ENCODE data around the gene AKAP17A.
"Not testable (repeated sequence)": the region's sequence is repeated elsewhere in the genome, so short reads cannot be mapped to it uniquely, and the experiment has no call there.

The AKAP17A gene

DNA sequence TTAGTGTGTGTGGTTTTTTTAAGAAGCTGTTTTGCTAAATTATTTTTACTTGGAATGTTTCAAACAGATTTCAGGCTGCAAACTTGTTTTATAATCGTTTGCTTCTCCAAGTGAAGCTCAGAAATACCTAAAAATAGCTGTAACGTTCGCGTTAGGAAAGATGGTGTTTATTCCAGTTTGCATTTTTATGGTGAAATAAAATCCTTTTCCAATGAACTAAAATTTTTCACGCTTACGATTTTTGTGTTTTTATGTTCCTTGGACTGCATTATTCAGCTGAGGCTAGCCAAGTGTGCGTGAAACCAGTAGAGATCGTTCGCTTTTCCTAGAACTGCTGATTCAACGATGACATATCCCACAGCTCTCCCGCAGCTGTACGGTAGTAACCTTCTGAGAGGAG lies 10.9 kb downstream of the AKAP17A start:
- no peak for DNase-seq (ENCODE audit: low read depth in 2 of 2)

GRCh38 chrX:1606496-1606895 lies 15.1 kb downstream of the AKAP17A start:
- DNase-seq (ENCODE audit: low read depth in 2 of 2), result no peak

- no peak for DNase-seq (ENCODE audit: low read depth in 2 of 2)
Measured at GRCh38 chrX:1609311-1609710, 17.9 kb downstream of the AKAP17A start.

DNA sequence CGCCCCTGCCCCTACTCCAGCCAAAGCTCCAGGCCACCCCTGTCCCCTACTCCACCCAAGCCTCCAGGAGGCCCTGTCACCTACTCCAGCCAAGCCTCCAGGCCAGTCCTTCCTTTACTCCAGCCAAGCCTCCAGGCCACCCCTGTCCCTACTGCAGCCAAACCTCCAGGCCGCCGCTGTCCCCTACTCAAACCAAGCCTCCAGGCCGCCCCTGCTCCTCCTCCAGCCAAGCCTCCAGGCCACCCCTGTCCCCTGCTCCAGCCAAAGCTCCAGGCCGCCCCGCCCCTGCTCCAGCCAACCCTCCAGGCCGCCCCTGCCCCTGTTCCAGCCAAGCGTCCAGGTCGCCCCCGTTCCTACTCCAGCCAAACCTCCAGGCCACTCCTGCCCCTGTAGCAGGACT lies 18.4 kb downstream of the AKAP17A start:
- no peak for DNase-seq (ENCODE audit: low read depth in 2 of 2)

DNA sequence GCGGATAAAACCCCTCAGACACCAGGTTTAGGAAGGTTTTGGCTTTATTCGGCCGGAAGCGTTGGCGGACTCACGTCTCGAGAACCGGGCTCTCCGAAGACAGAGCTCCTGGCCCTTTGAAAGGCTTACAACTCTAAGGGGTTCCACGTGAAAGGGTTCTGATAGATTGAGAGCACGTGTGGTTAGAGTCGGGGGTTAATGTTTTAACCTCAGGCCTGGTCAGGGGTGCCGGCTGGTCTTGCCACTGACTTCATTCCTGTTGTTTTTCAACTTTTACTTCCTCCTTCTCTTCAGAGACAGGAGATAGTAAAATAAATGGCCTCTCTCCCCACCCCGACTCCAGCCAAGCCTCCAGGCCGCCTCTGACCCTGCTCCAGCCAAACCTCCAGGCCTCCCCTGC lies 18.8 kb downstream of the AKAP17A start:
- no peak for DNase-seq (ENCODE audit: low read depth in 2 of 2)

DNA sequence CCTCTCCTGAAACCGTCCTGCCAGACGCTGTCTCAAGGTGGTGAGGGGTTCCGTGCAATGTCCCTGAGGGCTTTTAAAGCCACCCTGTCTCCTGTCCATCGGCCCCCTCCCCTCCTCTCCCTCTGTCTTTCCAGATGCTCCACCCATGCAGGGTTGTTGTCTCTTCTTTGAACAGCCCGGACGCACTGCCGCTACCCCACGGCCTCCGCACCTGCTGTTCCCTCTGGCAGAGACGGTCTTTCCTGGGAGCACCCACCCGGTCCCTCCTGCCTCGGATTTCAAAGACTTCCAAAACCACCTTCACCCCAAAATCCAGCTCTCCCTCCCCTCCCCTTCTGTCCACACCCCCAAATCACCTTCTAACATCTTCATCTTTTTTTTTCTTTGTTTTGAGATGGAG lies 19.3 kb downstream of the AKAP17A start:
- DNase-seq (ENCODE audit: low read depth in 2 of 2), result no peak

- DNase-seq (ENCODE audit: low read depth in 2 of 2), result no peak
Measured at GRCh38 chrX:1612641-1613286, 21.4 kb downstream of the AKAP17A start.

GRCh38 chrX:1614927-1615326 lies 23.5 kb downstream of the AKAP17A start, which contains the start of gene ASMT:
Gene ASMT, plus strand, starts transcription at chrX:1615059. Its CDS starts 141 bp downstream, at chrX:1615200.
- no peak for DNase-seq (ENCODE audit: low read depth in 2 of 2)

DNA sequence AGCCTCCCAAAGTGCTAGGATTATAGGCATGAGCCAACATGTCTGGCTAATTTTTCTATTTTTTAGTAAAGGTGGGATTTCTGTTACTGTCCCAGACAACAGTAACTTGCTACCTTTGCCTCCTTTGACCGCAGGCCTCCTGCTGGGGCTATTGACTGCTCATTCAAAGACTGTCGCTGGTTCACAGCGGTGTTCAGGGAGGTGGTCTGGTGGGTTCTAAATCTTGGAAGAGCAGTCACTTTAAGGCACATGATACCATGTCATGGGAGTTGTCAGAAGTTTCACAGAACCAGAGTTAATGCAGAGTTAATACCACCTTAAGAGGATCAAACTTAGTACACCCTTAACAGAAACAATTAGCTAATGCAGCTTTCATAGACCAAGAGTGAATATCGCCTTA lies 27.3 kb downstream of the AKAP17A start:
- DNase-seq (ENCODE audit: low read depth in 2 of 2), result no peak

DNA sequence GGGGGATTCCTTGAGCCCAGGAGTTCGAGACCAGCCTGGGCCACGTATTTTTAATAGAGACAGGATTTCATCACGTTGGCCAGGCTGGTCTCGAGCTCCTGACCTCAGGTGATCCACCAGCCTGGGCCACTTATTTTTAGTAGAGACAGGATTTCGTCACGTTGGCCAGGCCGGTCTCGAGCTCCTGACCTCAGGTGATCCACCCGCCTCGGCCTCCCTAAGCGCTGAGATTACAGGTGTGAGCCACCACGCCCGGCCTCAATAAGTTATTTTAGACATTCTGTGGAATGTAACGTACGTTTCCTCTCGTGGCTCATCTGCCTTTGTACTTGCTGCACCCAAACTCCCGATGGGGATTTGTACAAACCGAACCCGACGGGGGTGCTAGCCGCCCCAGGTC lies 32.3 kb downstream of the AKAP17A start:
- no peak for DNase-seq (ENCODE audit: low read depth in 2 of 2)

- not testable (repeated sequence) for DNase-seq (ENCODE audit: low read depth in 2 of 2)
Measured at GRCh38 chrX:1624158-1624860, 32.9 kb downstream of the AKAP17A start.

DNA sequence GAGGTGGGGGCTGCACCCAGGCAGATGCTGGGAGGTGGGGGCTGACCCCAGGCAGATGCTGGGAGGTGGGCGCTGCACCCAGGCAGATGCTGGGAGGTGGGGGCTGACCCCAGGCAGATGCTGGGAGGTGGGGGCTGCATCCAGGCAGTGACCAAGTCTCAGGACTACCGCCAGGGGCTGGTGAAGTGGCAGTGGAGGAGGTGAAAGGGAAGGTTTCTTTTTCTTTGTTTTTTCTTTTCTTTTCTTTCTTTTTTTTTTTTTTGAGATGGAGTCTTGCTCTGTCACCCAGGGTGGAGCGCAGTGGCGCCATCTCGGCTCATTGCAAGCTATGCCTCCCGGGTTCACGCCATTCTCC lies 33.4 kb downstream of the AKAP17A start:
- DNase-seq (ENCODE audit: low read depth in 2 of 2), result not testable (repeated sequence)

GRCh38 chrX:1629244-1629643 lies 37.8 kb downstream of the AKAP17A start:
- DNase-seq (ENCODE audit: low read depth in 2 of 2), result no peak

DNA sequence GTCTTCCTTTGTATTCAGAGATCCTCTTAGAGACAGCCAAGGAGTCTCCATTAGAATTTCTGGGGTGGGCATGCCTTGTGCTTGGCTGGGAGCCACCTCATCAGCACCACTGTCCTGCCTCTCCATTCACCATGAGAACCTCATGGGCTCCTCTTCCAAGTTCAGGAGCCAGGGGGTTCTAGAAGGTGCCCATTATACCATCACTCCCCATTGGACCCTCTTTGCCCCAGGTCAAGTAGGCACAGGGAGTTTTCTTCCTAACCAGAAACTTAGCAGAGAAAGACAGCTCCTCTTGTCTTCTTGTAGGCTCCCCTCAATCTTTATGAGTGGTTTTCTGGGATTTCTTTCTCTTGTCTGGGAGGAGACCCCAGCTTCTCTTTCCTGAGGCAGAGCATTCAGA lies 54.6 kb downstream of the AKAP17A start:
- no peak for DNase-seq (ENCODE audit: low read depth in 2 of 2)

GRCh38 chrX:1649621-1650020 lies 58.2 kb downstream of the AKAP17A start:
- DNase-seq (ENCODE audit: low read depth in 2 of 2), result no peak
